K562 (cell line): ENCODE data around the gene SH3BP5.

Experiments used
- EP300 ChIP-seq: IDR thresholded peaks from 2 replicates; pipeline ENCODE4 v1.6.1; 2012; ENCODE audit warnings: low read length, improper control_type of control experiment
- HDGF ChIP-seq: fragments of 450-650 bp; IDR thresholded peaks from 2 replicates; pipeline ENCODE4 v1.6.1; 2016
- HMG20B ChIP-seq: fragments of 250-450 bp; sonication (Bioruptor Pico); IDR thresholded peaks from 2 replicates; pipeline ENCODE4 v1.5.0; 2021; ENCODE audit warnings: mild to moderate bottlenecking
- HNRNPLL ChIP-seq: fragments of 200-400 bp; formaldehyde crosslinking; IDR thresholded peaks from 2 replicates; pipeline ENCODE4 v1.6.1; 2017; ENCODE audit warnings: low read length, low read depth, mild to moderate bottlenecking; ENCODE audit not compliant: poor library complexity, severe bottlenecking
- JUND ChIP-seq, 2 experiments: IDR thresholded peaks; 2 replicates in 1 of 2; 3 replicates in 1 of 2; pipeline ENCODE4 v1.6.1; 2011; ENCODE audit warnings: borderline replicate concordance in 2 of 2, low read depth in 2 of 2, low read length in 2 of 2, improper control_type of control experiment in 1 of 2, missing biosample characterization in 1 of 2, missing genetic modification characterization in 1 of 2, missing genetic modification reagents in 1 of 2
- MEIS2 ChIP-seq: fragments of 450-650 bp; IDR thresholded peaks from 2 replicates; pipeline ENCODE4 v1.6.1; 2014; ENCODE audit warnings: mild to moderate bottlenecking; ENCODE audit not compliant: partially characterized antibody
- NCOA2 ChIP-seq, 2 experiments: fragments of 450-650 bp; IDR thresholded peaks; 2 replicates each; pipeline ENCODE4 v1.6.1; 2018; ENCODE audit warnings: mild to moderate bottlenecking in 2 of 2, moderate library complexity in 1 of 2; ENCODE audit not compliant: partially characterized antibody in 2 of 2
- NR2C2 ChIP-seq, 2 experiments: fragments of 200-800 bp in 1 of 2; sonication (Bioruptor generic) in 1 of 2; sonication (generic) in 1 of 2; formaldehyde crosslinking in 1 of 2; IDR thresholded peaks; 2 replicates each; pipeline versions ENCODE4 v1.6.1 to v1.8.0; 2016 to 2022; ENCODE audit warnings: mild to moderate bottlenecking in 1 of 2, missing compliant biosample characterization in 1 of 2, missing genetic modification characterization in 1 of 2, missing genetic modification reagents in 1 of 2
- RAD21 ChIP-seq, 2 experiments: fragments of 250-450 bp in 1 of 2; fragments of 450-650 bp in 1 of 2; sonication (Bioruptor Pico) in 1 of 2; formaldehyde crosslinking in 1 of 2; IDR thresholded peaks in 1 of 2; conservative IDR thresholded peaks in 1 of 2; 2 replicates each; pipeline versions ENCODE4 v1.4.0 to v1.8.0; 2020 to 2022; ENCODE audit warnings: mild to moderate bottlenecking in 2 of 2, moderate library complexity in 1 of 2
- TF ChIP-seq, protein P1 (sequence below), 2 experiments: IDR thresholded peaks; 2 replicates each; pipeline ENCODE4 v1.6.1; 2012; ENCODE audit warnings: improper control_type of control experiment in 2 of 2, low read depth in 2 of 2, low read length in 2 of 2, borderline replicate concordance in 1 of 2

DNA sequence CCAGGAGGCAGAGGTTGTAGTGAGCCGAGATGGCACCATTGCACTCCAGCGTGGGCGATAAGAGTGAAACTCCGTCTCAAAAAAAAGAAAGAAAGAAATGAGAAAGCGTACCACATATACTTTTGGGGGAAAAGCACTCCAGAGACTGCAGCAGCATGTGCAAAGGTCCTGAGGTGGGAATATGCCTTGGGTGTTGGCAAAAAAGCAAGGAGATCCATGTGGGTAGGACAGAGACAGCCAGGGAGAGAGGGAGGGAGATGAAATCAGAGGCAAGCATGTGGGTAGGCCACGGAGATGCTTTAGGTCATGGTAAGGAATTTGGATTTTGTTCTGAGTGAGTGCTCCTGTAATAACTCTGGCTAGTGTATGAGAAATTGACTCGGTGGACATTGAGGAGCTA, 3.7 kb upstream of the SH3BP5 start:
- TF ChIP-seq JUND (IDR thresholded peaks at IDR 0.05; ENCODE audit: borderline replicate concordance, low read depth, low read length) = no peak
- no peak for TF ChIP-seq JUND (tag; IDR thresholded peaks at IDR 0.05; ENCODE audit: borderline replicate concordance, low read depth, low read length)
- no peak for TF ChIP-seq MEIS2
- no peak for TF ChIP-seq RAD21 (CRISPR knock-in tag; conservative IDR thresholded peaks at IDR 0.05 in 1 of 2, IDR thresholded peaks at IDR 0.05 in 1 of 2)
- TF ChIP-seq, protein P1, sequence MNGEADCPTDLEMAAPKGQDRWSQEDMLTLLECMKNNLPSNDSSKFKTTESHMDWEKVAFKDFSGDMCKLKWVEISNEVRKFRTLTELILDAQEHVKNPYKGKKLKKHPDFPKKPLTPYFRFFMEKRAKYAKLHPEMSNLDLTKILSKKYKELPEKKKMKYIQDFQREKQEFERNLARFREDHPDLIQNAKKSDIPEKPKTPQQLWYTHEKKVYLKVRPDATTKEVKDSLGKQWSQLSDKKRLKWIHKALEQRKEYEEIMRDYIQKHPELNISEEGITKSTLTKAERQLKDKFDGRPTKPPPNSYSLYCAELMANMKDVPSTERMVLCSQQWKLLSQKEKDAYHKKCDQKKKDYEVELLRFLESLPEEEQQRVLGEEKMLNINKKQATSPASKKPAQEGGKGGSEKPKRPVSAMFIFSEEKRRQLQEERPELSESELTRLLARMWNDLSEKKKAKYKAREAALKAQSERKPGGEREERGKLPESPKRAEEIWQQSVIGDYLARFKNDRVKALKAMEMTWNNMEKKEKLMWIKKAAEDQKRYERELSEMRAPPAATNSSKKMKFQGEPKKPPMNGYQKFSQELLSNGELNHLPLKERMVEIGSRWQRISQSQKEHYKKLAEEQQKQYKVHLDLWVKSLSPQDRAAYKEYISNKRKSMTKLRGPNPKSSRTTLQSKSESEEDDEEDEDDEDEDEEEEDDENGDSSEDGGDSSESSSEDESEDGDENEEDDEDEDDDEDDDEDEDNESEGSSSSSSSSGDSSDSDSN (IDR thresholded peaks at IDR 0.05; ENCODE audit: borderline replicate concordance in 1 of 2, low read depth in 2 of 2, low read length in 2 of 2) = no peak
- no peak for TF ChIP-seq EP300
- TF ChIP-seq HDGF = no peak
- TF ChIP-seq NR2C2 (CRISPR knock-in tag; IDR thresholded peaks at IDR 0.05) = no peak
- TF ChIP-seq NR2C2 (tag; IDR thresholded peaks at IDR 0.05) = no peak
- TF ChIP-seq HMG20B (CRISPR knock-in tag) = no peak
- no peak for TF ChIP-seq NCOA2 (IDR thresholded peaks at IDR 0.05; ENCODE audit: partially characterized antibody in 2 of 2)
- TF ChIP-seq HNRNPLL = no peak
